ENCODE measurements around the gene LBX1.
A peak's percentile ranks its signal among the peaks of the same experiment; 100 is the strongest.

Gene LBX1

DNA sequence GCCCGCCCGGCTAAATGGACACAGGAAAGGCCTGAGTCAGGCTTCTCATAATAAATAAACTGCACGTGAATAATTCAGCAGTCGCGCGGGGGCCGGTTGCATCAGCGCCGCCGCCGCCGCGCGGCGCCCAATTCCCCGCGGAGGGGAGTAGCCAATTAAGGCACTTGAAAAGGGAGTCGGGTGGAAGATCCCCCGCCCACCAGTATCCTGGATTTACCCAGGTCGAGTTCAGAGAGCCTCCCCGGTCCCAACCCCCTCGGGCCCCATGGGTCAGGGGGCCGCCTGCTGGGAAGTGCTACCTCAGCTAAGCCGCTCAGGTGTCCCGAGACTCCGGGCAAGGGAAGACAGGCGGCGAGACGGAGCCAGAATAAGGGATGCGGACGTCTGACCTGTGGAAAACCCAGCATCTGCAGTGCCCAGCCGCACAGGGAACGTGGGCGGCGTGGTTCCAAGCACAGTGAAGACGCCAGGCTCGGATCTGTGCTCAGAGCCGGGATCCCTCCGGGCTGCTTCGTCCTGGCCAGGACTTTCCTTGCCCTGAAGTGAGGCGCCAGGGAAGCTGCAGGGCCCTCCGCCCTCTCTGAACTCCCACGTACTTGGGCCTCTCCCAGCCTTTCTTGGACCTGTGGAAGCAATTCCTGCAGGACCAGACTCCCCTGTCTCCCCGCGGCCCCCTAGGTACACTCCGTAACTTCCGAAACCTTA is 7.3 kb upstream of the LBX1 start:
- H3K9me3 Mint-ChIP-seq, result no peaks in the 10 kb centered on the region
- peak overlapping the region; percentile 11 for H3K27ac Mint-ChIP-seq
- CTCF ChIA-PET, result interaction anchor here (0.8 to 4.9 kb wide), 3 partner anchors 14 to 23 kb away, joined by 3 to 29 read pairs (median 3); no protein-coding TSS in a partner anchor
- no peak for DNase-seq
- no peak overlapping the region for H3K4me3 Mint-ChIP-seq
- H3K36me3 Mint-ChIP-seq, result no peaks in the 10 kb centered on the region
- H3K27me3 Mint-ChIP-seq, result peaks cover 99% of the 10 kb centered on the region
- peaks cover 7% of the 10 kb centered on the region for H3K4me1 Mint-ChIP-seq

DNA sequence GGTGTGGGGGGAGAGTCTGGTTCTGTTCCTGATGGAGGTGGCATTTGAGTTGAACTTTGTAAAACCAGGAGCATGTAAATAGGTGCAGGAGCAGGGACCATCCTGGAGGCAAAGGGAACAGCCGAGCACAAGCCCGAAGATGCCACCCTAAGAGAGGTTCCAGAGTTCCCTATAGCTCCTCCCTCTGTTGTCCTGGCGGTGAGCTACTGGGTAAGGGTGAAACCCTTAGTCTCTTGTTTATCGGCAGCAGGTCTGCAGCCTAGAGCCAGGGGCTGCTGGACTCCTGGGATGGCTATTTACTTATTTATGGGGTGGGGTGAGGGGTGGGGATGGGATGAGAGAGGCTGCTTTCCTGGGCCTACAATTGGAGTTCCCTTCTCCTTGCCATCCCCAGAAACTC is 6.5 kb upstream of the LBX1 start:
- Mint-ChIP-seq H3K9me3 (no peaks in the 10 kb centered on the region), H3K27me3 (peaks cover 99% of the 10 kb centered on the region), H3K27ac (no peak overlapping the region), H3K4me3 (no peak overlapping the region), H3K36me3 (no peaks in the 10 kb centered on the region), H3K4me1 (peaks cover 7% of the 10 kb centered on the region)
- no peak for DNase-seq
- CTCF ChIA-PET, result interaction anchor here (0.8 to 1.0 kb wide), 2 partner anchors 14 to 21 kb away, joined by 3 read pairs; no protein-coding TSS in a partner anchor

DNA sequence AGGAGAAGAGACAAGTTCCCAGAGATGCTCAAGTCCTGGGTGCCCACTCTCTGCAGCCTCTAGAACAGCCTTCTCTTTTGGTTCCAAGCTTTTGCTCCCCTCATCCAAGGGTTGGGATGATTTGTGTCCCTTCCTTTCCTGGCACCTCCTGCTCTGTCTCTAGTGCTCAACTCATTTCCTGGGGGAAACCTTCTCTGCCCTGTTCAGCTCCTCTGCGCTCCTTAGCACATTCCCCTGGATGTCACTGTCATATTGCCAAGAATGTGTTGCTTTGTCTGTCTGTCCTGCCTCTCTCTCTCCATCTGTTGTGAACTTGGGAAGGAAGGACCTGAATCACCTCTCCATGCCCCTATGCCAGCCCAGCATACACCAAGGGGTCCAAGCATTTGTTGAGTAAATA is 5.1 kb upstream of the LBX1 start:
- Mint-ChIP-seq H3K4me1 (peaks cover 10% of the 10 kb centered on the region), H3K4me3 (no peak overlapping the region), H3K27ac (no peak overlapping the region), H3K36me3 (no peaks in the 10 kb centered on the region), H3K27me3 (peaks cover 99% of the 10 kb centered on the region), H3K9me3 (no peaks in the 10 kb centered on the region)
- DNase-seq, result no peak
- CTCF ChIA-PET, result interaction anchor here (0.7 kb wide), 1 partner anchor 20 kb away, joined by 3 read pairs; no protein-coding TSS in a partner anchor

DNA sequence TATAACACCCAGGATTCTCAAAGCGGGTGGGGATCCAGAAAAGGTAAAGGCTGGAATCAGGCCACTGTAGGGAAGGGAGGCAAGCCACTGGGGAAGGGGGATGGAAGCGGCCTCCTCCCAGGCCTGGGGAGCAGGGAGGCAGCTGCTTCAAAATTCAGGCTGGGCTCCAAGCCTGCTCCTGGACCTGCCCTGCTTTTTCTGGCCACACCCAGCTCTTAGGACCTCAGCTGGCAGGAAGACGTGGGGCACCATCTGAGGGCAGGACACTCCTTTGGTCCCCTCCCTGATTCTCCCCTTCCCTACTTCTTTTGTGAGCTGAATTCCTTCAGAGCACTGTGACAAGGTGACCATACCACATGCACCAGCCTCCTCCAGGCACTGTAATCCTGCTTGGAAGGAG is 4.6 kb upstream of the LBX1 start:
- H3K27me3 Mint-ChIP-seq, result peaks cover 99% of the 10 kb centered on the region
- H3K36me3 Mint-ChIP-seq, result peaks cover 2% of the 10 kb centered on the region
- peaks cover 13% of the 10 kb centered on the region for H3K4me1 Mint-ChIP-seq
- no peak for DNase-seq
- no peak overlapping the region for H3K27ac Mint-ChIP-seq
- CTCF ChIA-PET, result interaction anchor here (0.7 kb wide), 1 partner anchor 19 kb away, joined by 3 read pairs; no protein-coding TSS in a partner anchor
- no peak overlapping the region for H3K4me3 Mint-ChIP-seq
- H3K9me3 Mint-ChIP-seq, result no peaks in the 10 kb centered on the region

DNA sequence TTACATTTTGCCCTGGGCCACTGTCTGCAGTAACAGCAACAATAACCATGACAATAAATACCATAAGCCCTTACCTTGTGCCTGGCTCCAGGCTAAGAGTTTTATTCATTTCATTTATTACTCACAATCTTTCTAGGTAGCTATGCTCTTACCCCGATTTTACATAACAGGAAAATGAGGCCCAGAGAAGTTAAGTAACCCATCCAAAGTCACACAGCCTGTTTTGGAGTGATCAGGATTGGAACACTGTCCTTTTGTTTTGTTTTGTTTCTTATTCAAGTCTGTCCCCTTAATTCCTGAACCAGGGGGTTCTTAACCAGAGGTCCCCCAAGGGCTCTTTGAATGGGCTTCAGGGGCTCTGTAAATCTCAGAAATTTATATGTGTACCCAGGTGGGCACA is 4.2 kb upstream of the LBX1 start:
- Mint-ChIP-seq H3K27me3 (peaks cover 100% of the 10 kb centered on the region), H3K4me1 (peaks cover 13% of the 10 kb centered on the region), H3K4me3 (no peak overlapping the region), H3K36me3 (peaks cover 2% of the 10 kb centered on the region), H3K9me3 (no peaks in the 10 kb centered on the region), H3K27ac (no peak overlapping the region)
- CTCF ChIA-PET, result no interaction called here
- DNase-seq, result no peak

DNA sequence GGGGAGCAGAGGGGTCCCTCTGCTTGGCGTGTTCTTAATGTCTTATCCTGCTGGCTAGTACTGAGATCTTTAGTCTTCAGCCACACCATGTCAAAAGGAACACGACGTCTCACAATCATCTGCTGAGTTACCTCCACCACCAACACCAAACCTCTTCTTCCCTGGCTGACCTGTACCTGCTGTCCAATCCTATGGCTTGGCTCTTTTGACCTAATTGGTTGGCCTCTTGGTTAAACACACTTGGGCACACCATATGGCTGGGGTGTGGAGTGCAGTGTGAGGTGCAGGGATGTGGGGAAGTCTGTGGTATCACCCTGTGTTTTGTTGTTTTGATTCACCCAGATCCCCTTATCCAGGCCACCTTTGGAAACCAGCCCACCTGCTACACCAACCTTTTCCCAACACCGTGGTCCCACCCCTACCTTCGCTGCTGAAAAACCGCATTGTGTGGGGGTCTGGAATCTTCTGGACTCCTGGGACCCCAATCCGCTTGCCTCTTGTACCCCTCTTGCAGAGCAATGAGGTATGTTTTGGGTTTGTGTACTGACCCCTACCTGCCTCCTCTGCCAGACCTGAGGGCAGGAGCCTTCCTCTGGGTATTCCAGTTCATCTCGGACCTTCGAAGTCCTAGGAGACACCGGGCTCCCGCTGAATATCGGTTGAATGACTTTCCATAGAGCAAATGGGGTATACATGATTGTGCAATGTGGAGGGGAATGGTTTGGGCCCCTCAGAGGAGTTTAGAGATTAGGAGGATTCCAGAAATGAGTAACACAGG is 2.8 kb upstream of the LBX1 start:
- CTCF ChIA-PET, result no interaction called here
- Mint-ChIP-seq H3K9me3 (no peaks in the 10 kb centered on the region), H3K4me1 (peaks cover 17% of the 10 kb centered on the region), H3K27ac (no peak overlapping the region), H3K4me3 (no peak overlapping the region), H3K27me3 (peaks cover 100% of the 10 kb centered on the region), H3K36me3 (peaks cover 2% of the 10 kb centered on the region)
- no peak for DNase-seq

DNA sequence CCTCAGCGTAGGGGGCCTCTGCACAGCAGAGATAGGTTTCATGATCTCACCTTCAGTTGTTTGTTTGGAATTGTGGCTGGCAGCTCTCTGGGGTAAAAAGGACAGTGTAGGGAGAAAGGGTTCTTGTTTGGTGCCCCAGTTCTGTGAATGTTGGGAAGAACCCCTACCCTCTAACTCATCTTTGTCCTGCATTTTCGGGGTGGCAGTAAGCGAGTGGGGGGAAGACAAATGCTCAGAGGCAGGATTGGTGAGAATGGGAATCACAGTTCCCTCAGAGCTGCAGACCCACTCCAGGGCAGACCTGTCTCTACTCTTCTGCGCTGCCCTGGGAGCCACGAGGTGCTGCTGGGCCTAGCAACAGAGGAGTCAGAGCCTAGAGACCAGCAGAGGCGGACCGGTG is 1.8 kb upstream of the LBX1 start:
- no peak overlapping the region for H3K4me3 Mint-ChIP-seq
- no peak for DNase-seq
- CTCF ChIA-PET, result interaction anchor here (0.7 kb wide), 1 partner anchor 340 kb away, joined by 3 read pairs; no protein-coding TSS in a partner anchor
- H3K9me3 Mint-ChIP-seq, result no peaks in the 10 kb centered on the region
- peaks cover 22% of the 10 kb centered on the region for H3K4me1 Mint-ChIP-seq
- H3K27ac Mint-ChIP-seq, result no peak overlapping the region
- peaks cover 2% of the 10 kb centered on the region for H3K36me3 Mint-ChIP-seq
- peaks cover 100% of the 10 kb centered on the region for H3K27me3 Mint-ChIP-seq

DNA sequence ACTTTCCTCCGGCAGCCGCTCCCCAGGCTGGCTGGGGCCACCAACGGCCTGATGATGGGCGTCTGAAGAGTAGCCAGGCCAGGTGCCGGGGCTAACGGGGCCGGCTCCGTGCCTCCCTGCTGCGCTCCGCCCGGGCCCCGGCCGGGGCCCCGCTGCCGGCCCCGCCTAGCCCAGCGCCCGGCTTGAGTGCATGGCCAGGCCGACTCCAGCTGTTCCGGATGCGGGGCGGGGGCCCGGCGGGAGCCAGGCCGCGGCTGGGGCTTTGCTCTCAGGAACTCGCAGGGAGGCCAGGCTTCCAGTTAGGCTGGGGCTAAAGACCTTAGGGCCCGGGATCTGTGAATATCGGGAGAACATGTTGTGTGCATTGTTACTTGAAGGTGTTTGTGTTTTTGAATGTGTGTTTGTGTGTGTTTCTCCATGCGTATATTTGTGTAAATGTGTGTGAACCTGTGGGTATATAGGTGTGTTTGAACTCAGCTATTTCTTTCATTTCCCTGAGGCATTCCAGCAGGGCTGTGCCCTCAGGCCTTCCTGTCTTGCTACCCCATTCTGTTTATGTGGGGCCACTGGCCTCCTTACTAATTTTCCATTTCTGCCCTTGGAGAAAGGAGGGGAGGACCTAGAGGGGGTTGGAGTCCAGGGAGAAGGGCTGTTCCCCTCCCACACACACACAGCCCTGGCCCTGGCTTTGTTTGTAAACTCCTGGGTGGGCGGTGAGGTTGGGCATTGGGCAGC is 1.1 kb upstream of the LBX1 start:
- Mint-ChIP-seq H3K4me3 (no peak overlapping the region), H3K9me3 (no peaks in the 10 kb centered on the region), H3K36me3 (peaks cover 2% of the 10 kb centered on the region), H3K27me3 (peaks cover 100% of the 10 kb centered on the region), H3K4me1 (peaks cover 27% of the 10 kb centered on the region), H3K27ac (peak overlapping the region; percentile 79)
- DNase-seq, result no peak
- CTCF ChIA-PET, result interaction anchor here (0.9 to 1.8 kb wide), 2 partner anchors 16 to 60 kb away, joined by 3 read pairs; no protein-coding TSS in a partner anchor

DNA sequence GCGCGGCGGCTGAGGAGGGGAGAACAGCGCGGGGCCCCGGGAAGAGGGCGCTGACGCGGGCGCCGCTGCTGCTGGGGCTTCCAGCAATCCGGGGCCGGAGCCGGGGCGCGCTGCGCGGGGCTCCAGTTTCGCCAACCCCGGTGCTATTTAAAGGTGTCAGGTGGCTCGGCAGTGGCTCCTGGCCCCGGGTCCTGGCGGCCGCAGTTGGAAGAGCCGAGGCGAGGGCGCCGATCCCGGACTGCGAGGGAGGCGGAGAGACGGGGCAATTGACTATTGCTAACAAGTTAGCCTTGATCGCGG is 347 bp downstream of the LBX1 start:
- H3K27ac Mint-ChIP-seq, result peak overlapping the region; percentile 64
- peaks cover 5% of the 10 kb centered on the region for H3K36me3 Mint-ChIP-seq
- peaks cover 99% of the 10 kb centered on the region for H3K27me3 Mint-ChIP-seq
- peaks cover 33% of the 10 kb centered on the region for H3K4me1 Mint-ChIP-seq
- CTCF ChIA-PET, result interaction anchor here (1.1 to 1.8 kb wide), 3 partner anchors 10 to 62 kb away, joined by 3 to 4 read pairs (median 4); no protein-coding TSS in a partner anchor
- DNase-seq, result no peak
- H3K9me3 Mint-ChIP-seq, result no peaks in the 10 kb centered on the region
- peak overlapping the region; percentile 2 for H3K4me3 Mint-ChIP-seq

DNA sequence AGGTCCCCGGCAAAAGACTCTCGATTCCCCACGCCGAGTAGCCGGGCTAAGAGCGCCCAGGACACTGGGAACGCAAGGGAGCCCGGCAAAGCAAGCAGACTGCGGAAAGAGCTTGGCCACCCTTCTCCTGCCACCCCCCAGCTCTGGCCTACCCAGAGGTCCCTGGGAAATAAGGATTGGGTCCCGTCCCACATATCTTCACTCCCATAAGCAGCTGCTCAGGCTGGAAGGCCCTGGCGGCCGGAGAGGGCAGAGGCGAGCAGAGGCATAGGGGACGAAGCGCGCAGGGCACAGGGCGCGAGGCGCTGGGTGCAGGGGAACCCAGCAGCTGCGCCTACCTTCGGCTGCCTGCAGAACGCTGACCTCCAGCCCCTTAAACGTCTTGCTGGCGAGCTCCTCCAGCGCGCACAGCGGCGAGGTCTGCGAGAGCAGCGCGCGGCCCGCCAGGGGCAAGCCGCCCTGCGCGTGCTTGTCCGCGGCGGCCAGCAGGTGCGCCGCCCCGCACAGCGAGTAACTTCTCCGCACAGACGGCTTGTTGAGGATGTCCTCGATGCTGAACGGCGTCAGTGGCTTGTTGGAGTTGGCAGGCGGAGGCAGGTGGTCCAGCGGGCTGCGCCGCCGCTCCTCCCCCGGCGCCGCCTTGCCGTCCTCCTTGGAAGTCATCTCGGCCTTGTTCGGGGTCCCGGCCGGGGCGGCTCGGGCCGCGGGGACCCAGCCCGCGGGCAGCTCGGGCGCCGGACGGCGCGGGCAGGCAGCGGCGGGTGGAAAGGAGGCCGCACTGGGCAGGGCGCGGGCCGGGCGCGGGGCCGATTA is 904 bp downstream of the LBX1 start:
- Mint-ChIP-seq H3K4me3 (peak overlapping the region; percentile 48), H3K4me1 (peaks cover 33% of the 10 kb centered on the region), H3K27me3 (peaks cover 99% of the 10 kb centered on the region), H3K27ac (peak overlapping the region; percentile 76), H3K9me3 (no peaks in the 10 kb centered on the region), H3K36me3 (peaks cover 5% of the 10 kb centered on the region)
- CTCF ChIA-PET, result interaction anchor here (1.0 to 1.8 kb wide), 3 partner anchors 10 to 62 kb away, joined by 3 to 4 read pairs (median 3); no protein-coding TSS in a partner anchor
- no peak for DNase-seq

DNA sequence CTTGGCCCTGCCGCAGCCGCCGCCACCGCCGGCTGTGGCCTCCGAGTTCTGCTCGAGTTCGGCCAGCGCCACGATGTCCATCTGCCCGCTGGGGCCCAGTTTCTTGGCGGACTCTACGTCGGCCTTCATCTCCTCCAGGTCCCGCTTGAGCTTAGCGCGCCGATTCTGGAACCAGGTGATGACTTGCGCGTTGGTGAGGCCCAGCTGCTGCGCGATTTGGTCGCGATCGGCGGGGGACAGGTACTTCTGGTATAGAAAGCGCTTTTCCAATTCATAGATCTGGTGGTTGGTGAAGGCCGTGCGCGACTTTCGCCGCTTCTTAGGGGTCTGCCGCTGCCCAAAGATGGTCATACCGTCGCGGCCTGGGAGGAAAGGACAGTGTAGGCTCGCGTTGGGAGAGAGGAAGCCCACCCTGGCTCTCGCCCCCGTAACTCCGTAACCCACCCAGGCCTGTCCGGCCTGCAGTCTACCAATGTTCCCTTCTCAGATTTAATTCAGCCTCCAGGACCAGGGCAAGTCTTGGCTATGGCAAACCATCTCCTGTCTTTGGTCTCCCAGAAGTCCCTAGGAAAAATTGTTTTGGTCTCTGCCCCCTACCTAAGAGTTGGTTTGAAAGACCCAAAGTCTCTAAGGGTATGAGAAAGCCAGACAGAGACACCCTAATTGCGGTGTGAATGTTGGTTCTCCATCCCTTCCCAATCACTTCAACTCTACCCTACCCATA is 1.7 kb downstream of the LBX1 start:
- peak overlapping the region; percentile 48 for H3K4me3 Mint-ChIP-seq
- H3K36me3 Mint-ChIP-seq, result peaks cover 6% of the 10 kb centered on the region
- H3K27me3 Mint-ChIP-seq, result peaks cover 99% of the 10 kb centered on the region
- H3K9me3 Mint-ChIP-seq, result no peaks in the 10 kb centered on the region
- CTCF ChIA-PET, result interaction anchor here (1.0 to 1.3 kb wide), 2 partner anchors 9 to 13 kb away, joined by 3 read pairs; no protein-coding TSS in a partner anchor
- DNase-seq, result no peak
- H3K4me1 Mint-ChIP-seq, result peaks cover 34% of the 10 kb centered on the region
- peak overlapping the region; percentile 76 for H3K27ac Mint-ChIP-seq

DNA sequence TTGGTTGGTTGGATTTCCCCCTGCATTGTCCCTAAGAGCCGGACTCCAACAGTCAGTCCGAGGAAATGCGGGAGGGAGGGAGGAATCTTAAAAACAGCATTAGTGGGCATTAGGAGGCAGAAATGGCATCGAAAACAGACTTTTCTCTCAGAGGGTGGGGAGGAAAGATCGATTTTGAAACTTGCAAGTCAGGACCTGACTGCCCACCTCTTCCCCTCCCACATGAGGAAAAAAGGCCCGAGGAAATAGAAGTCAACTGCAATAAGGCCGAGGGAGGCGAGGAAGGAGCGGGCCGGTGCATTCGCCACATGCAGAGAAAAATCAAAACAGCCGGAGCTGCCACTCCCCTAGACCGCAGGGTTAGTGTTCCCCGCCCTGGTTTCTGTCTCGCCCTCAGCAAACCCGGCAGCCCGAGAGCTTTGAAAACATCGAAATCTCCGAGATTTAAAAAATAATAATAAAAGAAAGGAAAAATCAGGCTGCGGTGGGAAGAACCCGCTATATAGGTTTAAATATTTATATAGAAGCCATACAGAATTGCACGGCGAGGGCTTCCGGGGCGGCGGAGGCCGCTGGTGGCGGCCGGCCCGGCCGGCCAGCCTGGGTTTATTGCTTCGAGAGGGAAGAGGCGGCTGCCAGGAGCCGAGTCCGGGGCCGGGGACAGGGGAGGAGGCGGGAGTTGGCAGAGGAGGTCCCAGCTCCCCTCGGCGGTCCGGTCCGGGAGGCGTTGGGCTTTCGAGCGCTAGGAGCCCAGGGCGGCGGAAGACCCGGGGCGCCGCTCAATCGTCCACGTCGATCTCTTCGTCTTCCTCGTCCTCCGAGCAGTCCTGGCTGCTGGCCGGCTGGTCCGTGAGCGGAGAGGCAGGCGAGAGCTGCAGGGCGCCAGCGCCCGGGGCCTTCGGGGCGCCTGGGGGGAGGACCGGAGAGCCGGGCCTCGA is 2.5 kb downstream of the LBX1 start:
- H3K27ac Mint-ChIP-seq, result peak overlapping the region; percentile 49
- peaks cover 37% of the 10 kb centered on the region for H3K4me1 Mint-ChIP-seq
- peak overlapping the region; percentile 37 for H3K4me3 Mint-ChIP-seq
- CTCF ChIA-PET, result interaction anchor here (1.0 to 1.3 kb wide), 2 partner anchors 13 to 85 kb away, joined by 3 read pairs; no protein-coding TSS in a partner anchor
- peaks cover 6% of the 10 kb centered on the region for H3K36me3 Mint-ChIP-seq
- H3K27me3 Mint-ChIP-seq, result peaks cover 99% of the 10 kb centered on the region
- DNase-seq, result peak; percentile 55
- no peaks in the 10 kb centered on the region for H3K9me3 Mint-ChIP-seq

All from activated naive CD4-positive, alpha-beta T cell treated with anti-CD3 and anti-CD28 coated beads, Interleukin-2, amount 10 ng/mL, durations not matched to agents 7 days and 5 days (primary cell).